ENCODE measurements around the gene MAJIN.

Gene MAJIN

GRCh38 chr11:64974124-64974523 is 2.2 kb upstream of the MAJIN start:
- TF ChIP-seq CTCF (IDR thresholded peaks at IDR 0.05; ENCODE audit: low read depth, low read length, missing control alignments): no peak
- no peak overlapping the region for H3K4me3 ChIP-seq (ENCODE audit: low read depth, low read length)
- in situ Hi-C loops (cut with HindIII; ENCODE audit: low sequenced_read_pairs): no loop called here
- DNase-seq (ENCODE audit: low read depth): no peak

GRCh38 chr11:64970731-64971151 is 1.2 kb downstream of the MAJIN start:
- H3K4me3 ChIP-seq (ENCODE audit: low read depth, low read length): no peak overlapping the region
- TF ChIP-seq CTCF (IDR thresholded peaks at IDR 0.05; ENCODE audit: low read depth, low read length, missing control alignments): no peak
- in situ Hi-C loops (cut with HindIII; ENCODE audit: low sequenced_read_pairs): no loop called here
- no peak for DNase-seq (ENCODE audit: low read depth)

GRCh38 chr11:64969209-64969608 is 2.7 kb downstream of the MAJIN start:
- no peak for DNase-seq (ENCODE audit: low read depth)
- TF ChIP-seq CTCF (IDR thresholded peaks at IDR 0.05; ENCODE audit: low read depth, low read length, missing control alignments): no peak
- no peak overlapping the region for H3K4me3 ChIP-seq (ENCODE audit: low read depth, low read length)
- in situ Hi-C loops (cut with HindIII; ENCODE audit: low sequenced_read_pairs): no loop called here

GRCh38 chr11:64967375-64967774 is 4.5 kb downstream of the MAJIN start:
- DNase-seq (ENCODE audit: low read depth): no peak
- no peak overlapping the region for H3K4me3 ChIP-seq (ENCODE audit: low read depth, low read length)
- no peak for TF ChIP-seq CTCF (IDR thresholded peaks at IDR 0.05; ENCODE audit: low read depth, low read length, missing control alignments)
- in situ Hi-C loops (cut with HindIII; ENCODE audit: low sequenced_read_pairs): no loop called here

GRCh38 chr11:64963072-64963631 is 8.8 kb downstream of the MAJIN start:
- DNase-seq (ENCODE audit: low read depth): no peak
- TF ChIP-seq CTCF (IDR thresholded peaks at IDR 0.05; ENCODE audit: low read depth, low read length, missing control alignments): no peak
- H3K4me3 ChIP-seq (ENCODE audit: low read depth, low read length): no peak overlapping the region
- in situ Hi-C loops (cut with HindIII; ENCODE audit: low sequenced_read_pairs): no loop called here

GRCh38 chr11:64960719-64961118 is 11.2 kb downstream of the MAJIN start:
- in situ Hi-C loops (cut with HindIII; ENCODE audit: low sequenced_read_pairs): no loop called here
- no peak for DNase-seq (ENCODE audit: low read depth)
- TF ChIP-seq CTCF (IDR thresholded peaks at IDR 0.05; ENCODE audit: low read depth, low read length, missing control alignments): no peak
- H3K4me3 ChIP-seq (ENCODE audit: low read depth, low read length): no peak overlapping the region

GRCh38 chr11:64959498-64959897 is 12.4 kb downstream of the MAJIN start:
- no peak for TF ChIP-seq CTCF (IDR thresholded peaks at IDR 0.05; ENCODE audit: low read depth, low read length, missing control alignments)
- no peak for DNase-seq (ENCODE audit: low read depth)
- in situ Hi-C loops (cut with HindIII; ENCODE audit: low sequenced_read_pairs): no loop called here
- H3K4me3 ChIP-seq (ENCODE audit: low read depth, low read length): no peak overlapping the region

Data from astrocyte of the cerebellum (primary cell).